C4-2B (cell line): ENCODE results near the gene CUX1.
A peak's percentile ranks its signal among the peaks of the same experiment; 100 is the strongest.
"Not testable (repeated sequence)": the region's sequence is repeated elsewhere in the genome, so short reads cannot be mapped to it uniquely, and the experiment has no call there.

Experiments used
- H3K27ac ChIP-seq: fragments of 450-650 bp; 2 replicates; pipeline ENCODE4 v1.5.1; 2017
- CTCF ChIP-seq: fragments of 450-650 bp; conservative IDR thresholded peaks from 2 replicates; pipeline ENCODE4 v1.5.1; 2017; ENCODE audit warnings: mild to moderate bottlenecking
- ZFX ChIP-seq: fragments of 450-650 bp; IDR thresholded peaks from 2 replicates; pipeline ENCODE4 v1.6.1; 2017

CUX1 gene

GRCh38 chr7:101815826-101816594 lies 1.4 kb upstream of the CUX1 start:
- peak overlapping the region; percentile 75 for H3K27ac ChIP-seq

GRCh38 chr7:101816595-101817470 lies 593 bp upstream of the CUX1 start:
- peak overlapping the region; percentile 75 for H3K27ac ChIP-seq
- TF ChIP-seq ZFX (peak; percentile 31; the same call in 1 of the 2 replicates), CTCF (no peak)

More at GRCh38 chr7:101815826-101816594, 1.4 kb upstream of the CUX1 start:
- peak; percentile 72 for TF ChIP-seq ZFX
- peak; percentile 74 for TF ChIP-seq CTCF

- no peak overlapping the region for H3K27ac ChIP-seq
- TF ChIP-seq ZFX = no peak
These were observed 1.1 kb downstream of the CUX1 start for GRCh38 chr7:101818287-101819071.

GRCh38 chr7:101819183-101819582 lies 1.8 kb downstream of the CUX1 start:
- H3K27ac ChIP-seq = no peak overlapping the region
- TF ChIP-seq ZFX (no peak), CTCF (no peak)

GRCh38 chr7:101819913-101820522 lies 2.6 kb downstream of the CUX1 start:
- no peak for TF ChIP-seq ZFX
- TF ChIP-seq CTCF = no peak
- no peak overlapping the region for H3K27ac ChIP-seq

- TF ChIP-seq ZFX (no peak), CTCF (no peak)
These were observed 3.3 kb downstream of the CUX1 start for GRCh38 chr7:101820703-101821102.

GRCh38 chr7:101822632-101823031 lies 5.2 kb downstream of the CUX1 start:
- H3K27ac ChIP-seq = not testable (repeated sequence)

More at GRCh38 chr7:101820703-101821102, 3.3 kb downstream of the CUX1 start:
- no peak overlapping the region for H3K27ac ChIP-seq
